PC-3 (cell line): Measurements from ENCODE around the gene MRPS12. TPM values are rescaled to one million over a fixed set of nuclear protein-coding genes. Genes with fewer than 3 reads are reported as not detected.

Experiments
- ATAC-seq: fragments of 200-7000 bp; cut with Tn5 transposase; 2 replicates; pipeline ENCODE4 v1.9.1; 2020; ENCODE audit warnings: mild to moderate bottlenecking, moderate library complexity
- BruUV-seq: library from RNA; stranded (reverse); fragments of 400-500 nt; replicated peaks from 2 replicates; lab custom pipeline; 2021; lab: Mats Ljungman, UMichigan
- CTCF ChIA-PET: fragments of 300-600 bp; sonication (Branson Sonifier 250); formaldehyde crosslinking; loops from one replicate; lab custom pipeline; 2022; ENCODE audit warnings: antibody characterized with exemption; lab: Charles Lee
- POLR2A ChIA-PET: fragments of 300-600 bp; sonication (Branson Sonifier 250); formaldehyde crosslinking; loops from one replicate; lab custom pipeline; 2022; ENCODE audit warnings: antibody characterized with exemption; ENCODE audit not compliant: unreplicated experiment; lab: Charles Lee
- DNase-seq: peaks from one replicate; pipeline ENCODE4 v3.0.0-alpha.2; 2015
- H2AFZ ChIP-seq: fragments of 300-600 bp; sonication (generic); 2 replicates; pipeline ENCODE4 v1.6.0; 2016; ENCODE audit warnings: antibody characterized with exemption, low read length
- H3F3A ChIP-seq: fragments of 300-600 bp; sonication (generic); one replicate; pipeline ENCODE4 v1.6.0; 2017; ENCODE audit warnings: antibody characterized with exemption, low read length, control low read depth, mild to moderate bottlenecking; ENCODE audit not compliant: unreplicated experiment
- H3K27ac ChIP-seq: fragments of 300-600 bp; sonication (generic); 2 replicates; pipeline ENCODE4 v1.5.1; 2016; ENCODE audit warnings: mild to moderate bottlenecking, low read length
- H3K27me3 ChIP-seq: fragments of 300-600 bp; sonication (generic); 2 replicates; pipeline ENCODE4 v1.6.1; 2016; ENCODE audit warnings: low read length, mixed read lengths
- H3K36me3 ChIP-seq: fragments of 300-600 bp; sonication (generic); 2 replicates; pipeline ENCODE4 v1.6.1; 2016; ENCODE audit warnings: low read depth, mixed run types, low read length, mixed read lengths
- H3K4me1 ChIP-seq: fragments of 300-600 bp; sonication (generic); 2 replicates; pipeline ENCODE4 v1.5.1; 2016; ENCODE audit warnings: low read length; ENCODE audit not compliant: insufficient read depth
- H3K4me2 ChIP-seq: fragments of 300-600 bp; sonication (generic); 2 replicates; pipeline ENCODE4 v1.6.0; 2016; ENCODE audit warnings: low read length
- H3K4me3 ChIP-seq: fragments of 300-600 bp; sonication (generic); 2 replicates; pipeline ENCODE4 v1.5.1; 2016; ENCODE audit warnings: mild to moderate bottlenecking, low read length, mixed read lengths
- H3K79me2 ChIP-seq: fragments of 300-600 bp; sonication (generic); 2 replicates; pipeline ENCODE4 v1.6.1; 2017; ENCODE audit warnings: low read length, mixed read lengths
- H3K9ac ChIP-seq: fragments of 300-600 bp; sonication (generic); 2 replicates; pipeline ENCODE4 v1.6.0; 2016; ENCODE audit warnings: mild to moderate bottlenecking, low read length
- H3K9me2 ChIP-seq: fragments of 300-600 bp; sonication (generic); replicated peaks from 2 replicates; pipeline ENCODE4 v1.6.1; 2016; ENCODE audit warnings: mixed run types, low read length, mixed read lengths
- H3K9me3 ChIP-seq: fragments of 300-600 bp; sonication (generic); 2 replicates; pipeline ENCODE4 v1.6.1; 2016; ENCODE audit warnings: low read length, mixed read lengths
- H4K20me1 ChIP-seq: fragments of 300-600 bp; sonication (generic); 2 replicates; pipeline ENCODE4 v1.6.1; 2016; ENCODE audit warnings: low read length, mixed read lengths
- EZH2 ChIP-seq: fragments of 300-600 bp; sonication (generic); IDR thresholded peaks from one replicate; pipeline ENCODE4 v1.6.1; 2017; ENCODE audit warnings: antibody characterized with exemption, mild to moderate bottlenecking, low read length; ENCODE audit not compliant: unreplicated experiment
- EZH2phosphoT487 ChIP-seq: fragments of 300-600 bp; sonication (generic); IDR thresholded peaks from 2 replicates; pipeline ENCODE4 v1.6.1; 2018; ENCODE audit warnings: mild to moderate bottlenecking, antibody characterized with exemption, low read length, borderline replicate concordance
- intact Hi-C: fragments of 100-400 bp; cut with micrococcal nuclease; formaldehyde crosslinking; loops from 2 replicates; pipeline ENCODE4 v1.9.0; 2023
- total RNA-seq: library from RNA; depleted of rRNA; stranded (reverse); fragments of >200 nt; gene quantifications from 2 replicates; pipeline ENCODE4 v1.2.3, GENCODE V29; 2014
- TF ChIP-seq, protein P1 (sequence below): fragments of 300-600 bp; sonication (generic); conservative IDR thresholded peaks from 2 replicates; pipeline ENCODE4 v1.5.1; 2017; ENCODE audit warnings: antibody characterized with exemption, low read depth, mild to moderate bottlenecking, low read length

MRPS12 gene
- total RNA-seq, 1 experiment from 2014 or later, result 156 TPM

DNA sequence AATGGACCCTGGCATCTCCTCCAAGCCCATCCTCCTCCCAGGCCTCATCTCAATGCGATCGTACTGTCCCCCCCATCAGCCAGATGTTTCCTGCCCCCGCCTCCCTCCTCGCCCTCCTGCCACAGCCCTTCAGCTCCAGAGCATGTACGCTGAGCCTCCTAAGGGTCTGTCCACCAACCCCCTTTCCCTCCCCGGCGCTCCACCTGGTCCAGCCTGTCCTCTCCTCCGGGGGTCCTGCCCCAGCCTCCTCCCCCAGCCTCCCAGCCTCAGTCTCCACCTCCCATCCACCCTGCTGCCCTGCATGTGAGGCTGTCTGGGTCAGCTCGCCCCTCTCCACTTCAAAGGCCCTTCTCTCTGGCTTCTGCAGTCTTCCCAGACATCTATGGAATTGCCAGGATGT is 35.8 kb upstream of the MRPS12 start:
- H3K36me3 ChIP-seq, result no peaks in the 10 kb centered on the region
- H3K79me2 ChIP-seq, result peaks cover 11% of the 10 kb centered on the region; the same call in 1 of the 2 replicates
- H3K9ac ChIP-seq, result no peak overlapping the region
- H3K27ac ChIP-seq, result no peak overlapping the region
- no peaks in the 10 kb centered on the region for H3K27me3 ChIP-seq
- POLR2A ChIA-PET, result no interaction called here
- H4K20me1 ChIP-seq, result no peaks in the 10 kb centered on the region
- no peak overlapping the region for H3K4me2 ChIP-seq
- no peak overlapping the region for H3K4me3 ChIP-seq
- H3K4me1 ChIP-seq, result 0 out of 2 replicates have a peak, but pooled peaks cover 3% of the 10 kb centered on the region
- no peaks in the 10 kb centered on the region for H3K9me2 ChIP-seq
- no peak for TF ChIP-seq EZH2phosphoT487
- TF ChIP-seq, protein P1, sequence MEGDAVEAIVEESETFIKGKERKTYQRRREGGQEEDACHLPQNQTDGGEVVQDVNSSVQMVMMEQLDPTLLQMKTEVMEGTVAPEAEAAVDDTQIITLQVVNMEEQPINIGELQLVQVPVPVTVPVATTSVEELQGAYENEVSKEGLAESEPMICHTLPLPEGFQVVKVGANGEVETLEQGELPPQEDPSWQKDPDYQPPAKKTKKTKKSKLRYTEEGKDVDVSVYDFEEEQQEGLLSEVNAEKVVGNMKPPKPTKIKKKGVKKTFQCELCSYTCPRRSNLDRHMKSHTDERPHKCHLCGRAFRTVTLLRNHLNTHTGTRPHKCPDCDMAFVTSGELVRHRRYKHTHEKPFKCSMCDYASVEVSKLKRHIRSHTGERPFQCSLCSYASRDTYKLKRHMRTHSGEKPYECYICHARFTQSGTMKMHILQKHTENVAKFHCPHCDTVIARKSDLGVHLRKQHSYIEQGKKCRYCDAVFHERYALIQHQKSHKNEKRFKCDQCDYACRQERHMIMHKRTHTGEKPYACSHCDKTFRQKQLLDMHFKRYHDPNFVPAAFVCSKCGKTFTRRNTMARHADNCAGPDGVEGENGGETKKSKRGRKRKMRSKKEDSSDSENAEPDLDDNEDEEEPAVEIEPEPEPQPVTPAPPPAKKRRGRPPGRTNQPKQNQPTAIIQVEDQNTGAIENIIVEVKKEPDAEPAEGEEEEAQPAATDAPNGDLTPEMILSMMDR, result no peak
- no peak for TF ChIP-seq EZH2
- no peak overlapping the region for H2AFZ ChIP-seq
- H3K9me3 ChIP-seq, result no peaks in the 10 kb centered on the region
- BruUV-seq, result no TSS peak
- ATAC-seq, result no peak
- CTCF ChIA-PET, result no interaction called here
- no peaks in the 10 kb centered on the region for H3F3A ChIP-seq
- intact Hi-C loops, result loop anchor here (5.0 kb wide), 1 partner anchor 43 kb away; no protein-coding TSS in a partner anchor
- DNase-seq, result no peak

DNA sequence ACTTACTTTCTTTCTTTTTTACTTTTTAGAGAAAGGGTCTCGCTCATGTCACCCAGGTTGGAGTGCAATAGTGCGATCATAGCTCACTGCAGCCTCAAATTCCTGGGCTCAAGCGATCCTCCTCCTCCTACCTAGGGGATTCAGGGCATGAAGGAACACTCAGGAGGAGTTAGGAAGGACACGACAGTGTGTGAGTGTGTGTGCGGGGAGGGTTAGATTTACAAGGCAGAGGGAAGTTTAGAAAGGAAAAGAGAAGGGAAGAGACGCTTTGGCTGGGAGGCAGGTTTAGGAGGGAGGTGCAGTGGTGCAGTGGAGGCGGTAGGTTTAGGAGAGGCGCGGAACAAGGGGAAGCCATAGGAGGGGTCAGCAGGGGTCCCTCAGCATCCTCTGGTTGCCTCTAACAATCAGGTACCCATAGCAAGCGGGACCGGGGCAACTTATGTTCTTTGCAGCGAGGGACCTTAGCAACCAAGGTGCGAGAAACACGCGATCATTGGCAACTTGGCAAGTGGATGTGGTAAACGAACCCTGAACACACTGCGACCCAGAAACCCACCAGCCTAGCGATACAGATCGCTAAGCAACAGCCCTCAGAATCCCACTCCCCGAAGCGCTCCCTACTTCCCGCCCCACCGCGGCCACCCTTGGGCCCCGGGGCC is 31.8 kb upstream of the MRPS12 start:
- H3K4me1 ChIP-seq, result 0 out of 2 replicates have a peak, but pooled peaks cover 3% of the 10 kb centered on the region
- peaks cover 29% of the 10 kb centered on the region for H3K79me2 ChIP-seq
- H3K4me2 ChIP-seq, result peak overlapping the region; percentile 94
- no peak overlapping the region for H3K27ac ChIP-seq
- intact Hi-C loops, result loop anchor here (1.0 to 5.0 kb wide), 2 partner anchors 31 to 47 kb away; partner anchors contain the start of genes MRPS12 and SARS2
- CTCF ChIA-PET, result no interaction called here
- H3K9me3 ChIP-seq, result no peaks in the 10 kb centered on the region
- TF ChIP-seq EZH2phosphoT487 (no peak), EZH2 (no peak)
- TF ChIP-seq, protein P1, result no peak
- DNase-seq (peak; percentile 14), ATAC-seq (peak; percentile 8; the same call in 1 of the 2 replicates)
- no peaks in the 10 kb centered on the region for H4K20me1 ChIP-seq
- peak overlapping the region; percentile 73 for H3K9ac ChIP-seq
- H3K36me3 ChIP-seq, result no peaks in the 10 kb centered on the region
- H3F3A ChIP-seq, result no peaks in the 10 kb centered on the region
- H3K4me3 ChIP-seq, result peak overlapping the region; percentile 78
- POLR2A ChIA-PET, result interaction anchor here (0.6 kb wide), 1 partner anchor 240 kb away, joined by 9 read pairs; no protein-coding TSS in a partner anchor
- peak overlapping the region; percentile 83 for H2AFZ ChIP-seq
- H3K9me2 ChIP-seq, result no peaks in the 10 kb centered on the region
- BruUV-seq, result TSS peak; percentile 57
- H3K27me3 ChIP-seq, result no peaks in the 10 kb centered on the region
